ENCODE measurements around the gene ABCA4.
"Not testable (repeated sequence)": the region's sequence is repeated elsewhere in the genome, so short reads cannot be mapped to it uniquely, and the experiment has no call there.

Gene ABCA4

DNA sequence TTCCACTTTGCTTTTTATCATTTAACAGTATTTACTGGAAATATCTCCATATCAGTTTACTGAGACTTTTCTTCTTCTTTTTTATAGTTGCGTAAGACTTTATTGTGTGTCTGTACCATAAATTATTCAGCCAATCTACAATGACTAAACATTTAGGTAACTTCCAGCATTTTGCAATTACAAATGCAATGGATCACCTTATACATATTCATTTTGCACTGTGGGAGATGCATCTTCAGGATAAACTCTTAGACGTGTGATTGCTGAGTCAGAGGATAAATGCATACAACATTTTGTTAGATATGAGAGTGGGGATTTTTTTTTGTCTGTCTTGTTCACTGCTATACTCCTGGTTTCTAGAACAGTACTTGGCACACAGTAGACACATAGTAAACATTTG is 116.0 kb downstream of the ABCA4 start:
- DNase-seq (ENCODE audit: low read depth), result no peak

GRCh38 chr1:94002046-94002787 is 118.7 kb downstream of the ABCA4 start:
- no peak for DNase-seq (ENCODE audit: low read depth)

DNA sequence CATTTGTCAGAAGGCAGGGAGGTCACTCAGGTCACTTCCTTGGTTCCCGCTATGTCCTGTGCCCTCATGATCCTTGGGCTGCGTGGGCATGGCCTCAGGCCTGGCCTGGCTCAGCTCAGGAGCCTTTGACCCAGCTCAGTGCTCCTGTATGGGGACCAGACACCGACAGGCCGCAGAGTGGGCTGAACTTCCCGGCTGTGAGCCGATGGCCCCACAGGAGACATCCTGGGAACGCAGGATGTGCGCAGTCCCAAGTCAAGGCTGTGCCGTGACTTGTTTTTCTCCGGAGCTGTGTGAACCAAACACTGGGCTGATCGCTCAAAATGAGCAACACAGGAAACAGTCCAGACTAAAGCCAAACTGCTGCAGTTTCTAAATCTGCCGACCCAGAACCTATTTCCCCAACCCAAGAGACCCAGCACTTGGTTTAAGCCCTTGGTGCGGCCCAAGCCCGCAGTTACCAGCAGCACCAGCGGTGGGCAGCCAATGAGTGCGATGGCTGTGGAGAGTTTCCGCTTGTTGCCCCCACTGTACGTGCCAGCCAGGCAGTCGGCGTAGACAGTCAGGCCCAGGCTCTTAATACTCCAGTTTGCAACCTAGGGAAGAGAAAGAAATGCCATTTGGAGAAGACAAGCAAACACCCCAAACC is 119.4 kb downstream of the ABCA4 start:
- no peak for DNase-seq (ENCODE audit: low read depth)

GRCh38 chr1:94000510-94001282 is 120.3 kb downstream of the ABCA4 start:
- no peak for DNase-seq (ENCODE audit: low read depth)

DNA sequence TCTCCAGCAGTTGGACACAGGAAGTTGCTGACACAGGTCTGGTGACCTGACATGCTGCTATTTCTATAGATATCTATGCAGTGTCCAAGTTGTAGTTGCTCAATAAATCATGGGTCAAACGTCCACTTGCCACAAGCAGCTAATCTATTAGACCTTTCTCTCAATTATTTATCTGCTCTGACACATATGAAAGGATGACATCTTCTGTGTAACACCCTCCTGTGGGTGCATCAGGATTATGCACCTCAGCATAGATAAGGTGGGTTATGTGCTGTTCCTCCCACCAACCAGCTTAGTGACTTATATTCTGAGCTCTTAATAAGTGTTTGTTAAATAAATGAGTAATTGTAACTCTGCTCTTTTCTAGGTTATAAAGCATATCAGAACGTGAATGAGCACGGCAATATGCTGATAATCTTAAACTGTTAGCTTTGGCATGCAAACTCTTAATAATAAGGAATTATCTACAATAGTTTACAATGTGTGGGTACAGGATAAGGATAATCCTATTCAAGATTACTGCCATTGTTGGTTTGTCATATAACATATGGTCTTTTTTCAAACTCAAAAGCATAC is 121.0 kb downstream of the ABCA4 start:
- DNase-seq (ENCODE audit: low read depth), result no peak

GRCh38 chr1:93998532-93998931 is 122.4 kb downstream of the ABCA4 start:
- not testable (repeated sequence) for DNase-seq (ENCODE audit: low read depth)

GRCh38 chr1:93997756-93998155 is 123.2 kb downstream of the ABCA4 start:
- no peak for DNase-seq (ENCODE audit: low read depth)

GRCh38 chr1:93995837-93996536 is 125.0 kb downstream of the ABCA4 start:
- DNase-seq (ENCODE audit: low read depth), result no peak

DNA sequence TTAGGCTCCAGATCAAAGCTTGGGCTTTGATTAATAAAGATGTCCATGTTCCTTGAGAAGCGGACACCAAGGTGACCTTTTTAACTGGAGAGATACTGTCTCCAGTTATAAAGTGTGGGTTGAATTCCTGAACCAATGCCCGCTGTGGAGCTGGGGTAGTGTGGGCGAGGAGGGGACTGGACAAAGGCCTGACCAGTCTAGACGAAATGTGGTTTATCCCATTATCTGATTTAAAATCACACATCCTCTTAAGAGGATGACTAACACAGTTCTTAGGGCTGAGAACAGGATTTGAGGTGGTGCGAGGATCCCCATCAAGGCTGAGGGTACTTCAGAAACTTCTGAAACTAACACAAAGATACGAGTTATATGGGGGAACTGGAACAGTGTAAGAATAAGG is 127.2 kb downstream of the ABCA4 start:
- no peak for DNase-seq (ENCODE audit: low read depth)

DNA sequence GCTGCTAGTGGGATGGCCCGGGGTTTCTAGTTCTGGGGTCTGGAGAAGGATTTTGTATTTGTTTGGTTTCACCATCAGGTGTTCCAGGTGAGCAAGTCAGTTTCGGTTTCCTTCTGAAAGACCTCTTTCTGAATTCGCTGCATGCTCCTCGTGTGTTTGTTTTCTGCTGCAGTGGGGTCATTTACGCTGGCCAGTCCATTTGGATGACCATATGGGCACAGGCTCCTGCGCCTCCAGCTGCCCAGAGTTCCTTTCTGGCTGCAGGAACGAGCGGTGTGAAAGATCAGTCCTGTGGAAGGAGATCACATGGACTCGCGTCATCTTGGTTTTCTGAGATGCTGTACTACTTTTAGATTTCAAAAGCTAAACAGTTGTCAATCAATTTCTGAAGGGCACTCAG is 128.0 kb downstream of the ABCA4 start:
- no peak for DNase-seq (ENCODE audit: low read depth)

DNA sequence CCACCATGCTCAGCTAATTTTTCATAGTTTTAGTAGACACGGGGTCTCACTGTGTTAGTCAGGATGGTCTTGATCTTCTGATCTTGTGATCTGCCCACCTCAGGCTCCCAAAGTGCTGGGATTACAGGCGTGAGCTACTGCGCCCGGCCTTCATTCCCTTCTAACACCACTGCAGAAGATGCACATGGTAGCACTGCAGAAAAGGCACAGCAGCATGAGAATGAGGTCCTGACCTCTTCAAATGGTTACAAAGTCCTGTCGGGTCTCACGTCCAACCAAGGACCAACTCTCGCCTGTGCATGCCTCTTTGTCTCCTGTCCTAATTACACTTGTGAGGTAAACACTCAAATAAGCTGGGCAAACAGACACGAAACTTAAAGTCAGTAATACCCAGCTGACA is 128.8 kb downstream of the ABCA4 start:
- no peak for DNase-seq (ENCODE audit: low read depth)

GRCh38 chr1:93991271-93991670 is 129.7 kb downstream of the ABCA4 start:
- DNase-seq (ENCODE audit: low read depth), result no peak

- not testable (repeated sequence) for DNase-seq (ENCODE audit: low read depth)
These were observed 130.5 kb downstream of the ABCA4 start for GRCh38 chr1:93990477-93990876.

GRCh38 chr1:93990010-93990409 is 130.9 kb downstream of the ABCA4 start:
- no peak for DNase-seq (ENCODE audit: low read depth)

- DNase-seq (ENCODE audit: low read depth), result no peak
These were observed 131.3 kb downstream of the ABCA4 start for GRCh38 chr1:93989601-93990000.

DNA sequence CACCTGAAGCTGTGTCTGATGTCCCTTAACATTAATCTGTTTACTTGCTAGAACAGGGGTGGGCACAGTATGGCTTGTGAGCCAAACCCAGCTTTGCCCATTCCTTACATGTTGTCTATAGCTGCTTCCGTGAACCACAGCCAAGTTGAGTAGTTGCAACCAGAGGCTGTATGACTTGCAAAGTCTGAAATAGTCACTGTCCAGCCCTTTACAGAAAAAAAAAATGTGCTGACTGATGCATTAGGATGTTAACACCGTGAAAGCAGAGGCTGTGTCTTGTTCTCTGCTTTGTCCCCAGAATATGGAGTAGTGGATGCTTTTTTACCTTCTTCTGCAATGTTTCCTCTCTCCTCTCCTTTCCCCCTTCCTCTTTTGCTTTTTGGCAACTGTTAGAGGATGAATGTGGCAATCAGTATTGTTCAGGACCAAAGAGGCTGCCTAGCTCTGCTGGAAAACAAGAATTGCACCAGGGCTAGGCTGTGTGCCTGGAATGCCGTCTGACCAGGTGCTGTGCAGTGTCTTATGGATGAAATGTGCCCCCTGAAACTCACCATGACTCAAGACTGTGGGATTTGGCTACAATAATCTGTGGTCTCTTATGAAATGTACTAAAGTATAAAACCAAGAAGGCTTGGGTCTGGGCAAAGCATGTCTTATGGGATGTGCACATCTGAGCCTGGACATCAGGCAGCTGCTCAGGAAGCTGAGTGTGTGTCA is 132.2 kb downstream of the ABCA4 start:
- no peak for DNase-seq (ENCODE audit: low read depth)

DNA sequence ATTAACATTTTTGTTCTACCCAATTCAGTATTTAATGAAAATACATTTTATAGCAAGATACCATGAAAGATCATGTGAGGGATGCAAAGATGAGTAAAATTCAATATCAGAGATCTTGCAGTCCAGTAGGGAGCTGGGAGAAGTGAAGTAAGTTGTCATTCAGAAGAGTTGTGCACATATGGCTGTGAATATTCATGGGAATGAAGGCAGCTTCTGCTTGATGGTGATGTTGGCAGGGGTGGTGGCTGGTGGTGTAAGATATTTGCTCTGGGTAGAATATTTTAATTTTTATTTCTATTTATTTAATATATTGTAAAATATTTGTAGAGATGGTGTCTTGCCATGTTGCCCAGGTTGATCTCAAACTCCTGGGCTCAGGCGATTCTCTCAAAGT is 139.7 kb downstream of the ABCA4 start:
- no peak for DNase-seq (ENCODE audit: low read depth)

- no peak for DNase-seq (ENCODE audit: low read depth)
These were observed 140.4 kb downstream of the ABCA4 start for GRCh38 chr1:93980320-93981273.

DNA sequence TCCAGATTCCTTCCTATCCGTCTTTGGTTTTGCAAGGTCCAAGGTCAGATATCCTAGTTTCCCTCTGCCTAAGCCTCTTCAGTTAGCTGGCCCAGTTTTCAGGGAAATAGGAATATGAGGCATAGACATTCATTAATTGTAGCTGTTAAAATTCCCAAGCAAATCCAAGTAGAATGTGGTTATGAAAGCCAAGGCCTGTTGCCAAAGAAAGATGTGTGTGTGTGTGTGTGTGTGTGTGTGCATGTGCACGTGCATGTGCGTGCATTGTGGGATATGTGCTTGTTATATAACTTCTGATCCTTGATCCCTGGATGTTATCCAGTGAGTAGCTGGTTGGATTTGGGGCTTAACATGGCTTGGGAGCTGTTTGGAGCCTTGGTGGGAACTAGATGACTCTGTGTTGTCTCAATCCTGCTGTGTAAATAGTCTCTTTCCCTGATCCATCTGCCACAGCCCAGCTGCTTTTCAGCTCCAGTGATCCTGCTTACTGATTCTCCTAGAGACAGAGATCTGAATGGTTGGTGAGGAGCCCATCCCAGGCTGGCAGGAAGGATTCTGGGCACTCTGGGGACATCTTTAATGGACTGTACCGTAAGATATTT is 141.1 kb downstream of the ABCA4 start:
- DNase-seq (ENCODE audit: low read depth), result no peak
